ENCODE data around the gene RAMP1.
"Not testable (repeated sequence)": the region's sequence is repeated elsewhere in the genome, so short reads cannot be mapped to it uniquely, and the experiment has no call there.

RAMP1 gene

DNA sequence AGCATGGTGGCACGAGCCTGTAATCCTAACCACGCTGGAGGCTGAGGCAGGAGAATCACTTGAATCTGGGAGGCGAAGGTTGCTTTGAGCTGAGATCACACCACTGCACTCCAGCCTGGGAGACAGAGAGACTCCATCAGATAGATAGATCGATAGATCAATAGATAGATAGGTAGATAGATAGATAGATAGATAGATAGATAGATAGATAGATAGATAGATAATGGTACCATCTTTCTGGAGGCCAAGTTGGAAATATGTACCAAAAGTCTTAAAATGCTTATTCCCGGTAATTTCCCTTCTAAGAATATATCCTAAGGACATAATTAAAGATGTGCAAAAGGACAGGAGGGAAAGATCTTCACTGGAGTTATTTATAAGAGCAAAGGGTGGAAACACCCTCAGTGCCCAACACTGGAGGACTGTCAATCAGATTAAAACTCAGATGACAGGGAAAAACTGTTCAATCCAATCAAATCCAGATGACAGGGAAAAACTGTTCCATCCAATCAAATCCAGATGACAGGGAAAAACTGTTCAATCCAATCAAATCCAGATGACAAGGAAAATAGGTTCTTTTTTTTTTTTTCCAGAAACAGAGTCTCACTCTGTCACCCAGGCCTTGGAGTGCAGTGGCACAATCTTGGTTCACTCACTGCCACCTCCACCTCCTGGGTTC lies 58.4 kb downstream of the RAMP1 start:
- DNase-seq (ENCODE audit: low spot score): no peak

DNA sequence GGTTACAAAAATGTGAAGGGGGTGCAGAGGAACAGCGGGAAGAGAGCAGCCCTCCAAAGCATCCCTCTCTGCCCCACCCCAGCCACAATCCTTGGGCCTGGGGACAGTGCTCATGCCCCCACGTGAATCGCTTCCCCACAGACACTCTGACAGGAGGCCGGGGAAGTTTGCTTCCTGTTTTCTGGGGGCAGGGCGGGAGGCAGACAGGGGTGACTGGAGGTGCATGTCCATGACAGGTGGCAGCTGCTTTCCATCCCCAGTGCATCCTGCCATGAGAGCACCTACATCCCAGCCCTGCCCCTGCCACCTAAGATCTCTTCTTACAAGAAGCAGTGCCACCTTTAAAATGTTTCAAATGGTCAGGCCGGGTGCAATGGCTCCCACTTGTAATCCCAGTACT lies 60.2 kb downstream of the RAMP1 start:
- no peak for DNase-seq (ENCODE audit: low spot score)

DNA sequence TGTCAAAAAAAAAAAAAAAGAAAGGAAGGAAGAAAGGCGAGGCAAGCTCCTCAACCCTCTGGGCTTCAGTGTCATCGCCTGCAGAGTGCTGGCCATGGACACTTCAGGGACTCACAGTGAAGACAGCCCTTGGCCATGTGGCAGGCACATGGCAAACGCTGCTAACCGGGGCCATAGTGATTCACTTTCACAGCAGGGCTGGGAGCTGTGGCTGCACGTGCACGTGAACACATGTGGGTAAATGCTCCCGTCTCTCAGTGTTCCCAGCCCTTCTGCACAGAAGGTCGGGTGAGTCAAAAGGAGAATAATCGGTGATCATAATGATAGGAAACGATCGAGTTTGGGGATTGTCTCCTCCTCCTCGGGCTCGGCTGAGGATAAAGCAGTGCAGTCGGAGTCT lies 61.2 kb downstream of the RAMP1 start:
- no peak for DNase-seq (ENCODE audit: low spot score)

- DNase-seq (ENCODE audit: low spot score): no peak
Measured at GRCh38 chr2:237921967-237922492, 62.6 kb downstream of the RAMP1 start.

DNA sequence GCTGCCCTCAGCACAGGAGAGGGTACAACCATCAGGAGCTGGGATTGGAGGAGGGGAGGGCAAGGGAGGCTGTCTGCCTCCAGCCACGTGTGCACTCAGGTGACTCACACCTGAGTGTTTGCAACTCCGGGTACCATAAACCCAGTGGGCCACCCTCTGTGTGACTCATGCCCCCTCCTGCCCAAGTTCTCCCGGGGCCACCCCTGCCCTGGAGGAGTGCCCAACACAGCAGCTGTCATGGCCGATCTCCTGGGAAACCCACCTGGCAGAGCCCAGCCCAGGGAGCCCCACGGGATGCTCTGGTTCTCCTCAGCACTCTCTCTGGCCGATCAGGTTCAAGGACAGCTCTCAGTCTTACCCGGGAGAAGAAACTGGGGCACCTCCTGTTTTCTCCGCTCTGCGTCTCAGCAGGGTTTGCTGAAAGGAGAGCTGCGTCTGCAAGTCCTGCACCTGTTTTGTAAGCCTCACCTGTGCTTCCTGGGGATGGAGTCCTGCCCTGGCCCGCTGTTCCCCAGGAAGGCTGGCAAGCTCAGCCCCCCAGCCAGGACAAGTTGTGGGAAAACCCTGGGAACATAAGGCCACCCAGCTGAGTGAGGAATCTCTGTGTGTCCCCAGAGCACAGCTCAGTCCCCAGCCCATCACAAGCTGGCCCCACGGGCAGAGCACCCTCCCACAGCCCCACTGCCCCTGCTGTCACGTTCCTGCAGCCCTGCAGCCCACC lies 63.4 kb downstream of the RAMP1 start:
- DNase-seq (ENCODE audit: low spot score): peak; percentile 20

GRCh38 chr2:237923481-237924163 lies 64.2 kb downstream of the RAMP1 start:
- DNase-seq (ENCODE audit: low spot score): peak; percentile 36

GRCh38 chr2:237924164-237924534 lies 64.7 kb downstream of the RAMP1 start:
- no peak for DNase-seq (ENCODE audit: low spot score)

DNA sequence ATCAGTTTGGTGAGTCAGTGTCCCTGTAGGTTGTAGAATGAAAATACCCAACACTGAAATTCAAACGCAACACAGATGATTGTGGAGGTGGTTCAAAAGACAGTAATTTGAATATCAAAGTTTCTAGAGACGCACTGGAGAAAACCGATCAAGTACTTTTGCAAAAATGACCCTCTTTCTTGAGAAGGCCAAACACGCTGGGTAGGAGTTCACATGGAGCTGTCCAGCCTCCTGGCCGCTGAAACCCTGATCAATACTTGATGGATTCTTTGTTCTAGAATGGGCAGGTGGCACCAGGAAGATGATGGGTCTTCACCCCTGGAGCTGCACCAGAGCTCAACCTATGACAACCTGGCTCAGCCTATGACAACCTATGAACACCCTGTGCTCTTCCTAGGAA lies 67.7 kb downstream of the RAMP1 start:
- no peak for DNase-seq (ENCODE audit: low spot score)

GRCh38 chr2:237927986-237928385 lies 68.6 kb downstream of the RAMP1 start:
- no peak for DNase-seq (ENCODE audit: low spot score)

- no peak for DNase-seq (ENCODE audit: low spot score)
Measured at GRCh38 chr2:237929979-237930378, 70.6 kb downstream of the RAMP1 start.

- no peak for DNase-seq (ENCODE audit: low spot score)
Measured at GRCh38 chr2:237931205-237931721, 71.8 kb downstream of the RAMP1 start.

- DNase-seq (ENCODE audit: low spot score): no peak
Measured at GRCh38 chr2:237932731-237933131, 73.3 kb downstream of the RAMP1 start.

DNA sequence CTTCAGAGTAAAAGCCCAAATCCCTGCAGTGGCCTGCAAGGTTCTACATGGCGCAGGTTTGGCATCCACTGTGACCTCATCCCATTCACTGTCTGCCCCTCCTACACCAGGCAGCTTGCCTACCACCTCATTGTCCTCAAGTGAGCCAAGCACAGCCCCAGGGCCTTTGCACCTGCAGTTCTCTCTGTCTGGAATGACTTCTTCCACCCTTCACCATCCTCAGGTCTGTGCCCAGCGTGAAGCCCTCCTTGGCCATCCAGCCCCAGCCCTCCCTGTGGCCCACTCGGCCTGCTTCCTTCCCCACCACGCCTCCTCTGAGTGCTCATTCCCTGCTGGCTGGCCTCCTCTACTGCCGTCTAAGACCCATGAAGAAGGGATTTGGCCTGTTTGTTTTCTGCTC lies 74.8 kb downstream of the RAMP1 start:
- DNase-seq (ENCODE audit: low spot score): no peak

DNA sequence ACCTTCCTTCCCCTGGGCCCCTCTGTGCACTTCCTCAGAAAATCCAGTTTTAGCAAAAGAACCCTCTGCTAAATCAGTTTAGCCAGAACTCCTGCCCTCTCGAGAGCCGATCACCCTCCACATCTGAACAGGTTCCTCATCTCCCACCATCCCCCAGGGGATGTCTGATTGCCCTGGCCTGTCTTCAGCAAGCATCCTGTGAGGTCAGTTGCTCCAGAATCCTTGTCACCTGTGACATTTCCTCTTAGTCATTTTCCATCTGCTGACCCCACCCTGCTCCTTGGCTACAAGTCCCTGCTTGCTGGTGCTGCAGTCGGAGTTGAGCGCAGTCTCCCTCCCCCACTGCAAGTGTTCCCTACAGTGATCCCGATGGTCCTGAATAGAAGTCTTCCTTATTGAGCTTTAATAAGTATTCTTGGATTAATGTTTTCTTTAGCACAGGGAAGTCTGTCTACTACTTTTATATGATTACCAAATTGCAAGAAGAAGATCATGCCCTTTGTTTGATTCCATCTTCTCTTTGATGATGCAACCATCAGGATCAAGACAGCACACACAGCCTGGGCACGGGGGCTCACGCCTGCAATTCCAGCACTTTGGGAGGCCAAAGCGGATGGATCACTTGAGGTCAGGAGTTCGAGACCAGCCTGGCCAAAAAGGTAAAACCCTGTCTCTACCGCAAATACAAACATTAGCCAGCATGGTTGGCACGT lies 76.5 kb downstream of the RAMP1 start:
- no peak for DNase-seq (ENCODE audit: low spot score)

- DNase-seq (ENCODE audit: low spot score): no peak
Measured at GRCh38 chr2:237939251-237939650, 79.8 kb downstream of the RAMP1 start.

DNA sequence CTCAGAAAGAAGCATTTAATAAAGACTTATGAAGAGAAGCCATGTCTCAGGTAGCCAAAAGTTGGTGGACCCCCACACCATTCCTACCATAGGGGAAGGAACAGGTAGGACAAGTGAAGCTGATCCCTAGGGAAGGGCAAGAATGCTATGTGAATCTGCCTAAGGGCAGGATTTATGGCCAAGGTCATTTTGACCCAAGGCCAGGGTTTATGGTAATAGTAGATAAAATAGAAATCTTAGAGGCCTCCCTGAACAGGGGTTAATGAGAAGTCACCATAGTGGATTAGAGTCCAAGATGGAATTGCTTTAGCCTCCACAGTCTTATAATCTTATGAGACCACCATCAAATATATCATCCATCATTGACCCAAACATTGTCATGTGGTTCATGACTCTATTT lies 81.4 kb downstream of the RAMP1 start:
- DNase-seq (ENCODE audit: low spot score): no peak

- DNase-seq (ENCODE audit: low spot score): no peak
Measured at GRCh38 chr2:237941239-237941638, 81.8 kb downstream of the RAMP1 start.

DNA sequence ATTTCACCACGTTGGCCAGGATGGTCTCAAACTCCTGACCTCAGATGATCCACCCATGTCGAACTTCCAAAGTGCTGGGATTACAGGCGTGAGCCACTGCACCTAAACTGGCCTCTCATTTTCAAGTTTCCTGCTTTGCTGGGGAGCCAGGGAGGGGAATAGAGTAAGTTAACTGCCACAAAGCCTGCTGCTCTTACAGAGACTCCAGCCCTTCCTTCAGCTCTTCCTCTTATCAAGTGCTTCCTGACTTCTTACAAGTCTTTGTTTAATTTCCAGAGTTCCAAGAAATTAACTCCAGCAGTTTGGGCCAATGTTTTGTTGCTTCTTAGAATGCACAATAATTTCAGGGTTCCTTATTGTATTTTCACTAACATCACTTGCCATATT lies 83.1 kb downstream of the RAMP1 start:
- no peak for DNase-seq (ENCODE audit: low spot score)

DNA sequence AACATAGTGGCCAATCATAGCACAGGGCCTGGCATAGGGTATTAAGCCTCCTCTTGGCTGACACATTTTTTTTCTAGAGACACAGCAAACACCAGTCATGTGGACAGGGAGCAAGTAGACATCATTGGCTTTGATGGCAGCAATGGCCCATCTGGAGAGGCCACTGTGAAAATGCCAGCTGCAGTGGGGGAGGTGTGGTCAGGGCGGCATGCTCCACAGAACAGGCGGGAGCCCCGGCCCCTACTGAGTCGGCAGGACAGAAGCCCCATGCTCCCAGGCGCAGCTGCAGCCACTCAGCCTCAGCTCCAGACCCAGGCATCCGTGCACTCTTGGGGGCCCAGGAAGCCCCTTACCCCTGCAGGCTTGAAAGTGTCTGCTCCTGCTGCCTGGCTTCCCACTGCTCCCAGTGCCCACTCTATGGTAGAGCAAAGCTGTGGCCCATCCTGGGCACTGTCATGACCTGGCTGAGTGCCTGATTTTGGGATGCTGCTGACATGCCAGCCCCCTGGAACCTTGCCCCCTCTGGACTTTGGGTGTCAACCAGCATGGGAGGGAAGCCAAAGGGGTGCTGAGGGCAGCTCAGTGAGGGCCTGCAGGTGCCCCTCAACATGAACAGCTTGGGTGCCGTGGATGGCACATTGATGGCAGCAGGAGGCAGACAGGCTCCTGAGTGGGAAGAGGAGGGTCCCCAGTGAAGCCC lies 84.1 kb downstream of the RAMP1 start:
- no peak for DNase-seq (ENCODE audit: low spot score)

DNA sequence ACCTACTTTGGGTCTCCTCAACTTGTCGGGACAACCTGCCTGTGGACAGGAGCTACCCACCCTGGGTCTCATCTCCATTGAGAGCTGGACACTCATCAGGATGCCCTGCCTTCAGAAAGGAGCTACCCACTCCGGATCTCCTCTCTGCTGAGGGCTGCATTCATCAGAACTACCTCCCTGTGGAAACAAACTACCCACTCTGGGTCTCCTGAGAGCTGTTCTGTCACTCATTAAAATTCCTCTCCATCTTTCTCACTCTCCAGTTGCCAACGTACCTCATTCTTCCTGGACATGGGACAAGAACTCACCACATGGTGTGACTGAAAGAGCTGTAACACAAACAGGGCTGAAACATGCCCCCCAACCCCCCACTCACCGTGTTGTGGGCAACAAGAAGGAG lies 84.9 kb downstream of the RAMP1 start:
- no peak for DNase-seq (ENCODE audit: low spot score)

- no peak for DNase-seq (ENCODE audit: low spot score)
Measured at GRCh38 chr2:237946423-237946822, 87.0 kb downstream of the RAMP1 start.

- DNase-seq (ENCODE audit: low spot score): not testable (repeated sequence)
Measured at GRCh38 chr2:237951354-237951753, 91.9 kb downstream of the RAMP1 start.

Data from cerebellar cortex (tissue), 1 donor.